Suppressor macrophage treated with lipopolysaccharide for 1 hour (primary cell): ENCODE data around the gene JAG2.

Source experiments
- DNase-seq, 3 donors: peaks; one replicate each; pipeline ENCODE4 v3.0.0-alpha.2; 2020 to 2022

The JAG2 gene

DNA sequence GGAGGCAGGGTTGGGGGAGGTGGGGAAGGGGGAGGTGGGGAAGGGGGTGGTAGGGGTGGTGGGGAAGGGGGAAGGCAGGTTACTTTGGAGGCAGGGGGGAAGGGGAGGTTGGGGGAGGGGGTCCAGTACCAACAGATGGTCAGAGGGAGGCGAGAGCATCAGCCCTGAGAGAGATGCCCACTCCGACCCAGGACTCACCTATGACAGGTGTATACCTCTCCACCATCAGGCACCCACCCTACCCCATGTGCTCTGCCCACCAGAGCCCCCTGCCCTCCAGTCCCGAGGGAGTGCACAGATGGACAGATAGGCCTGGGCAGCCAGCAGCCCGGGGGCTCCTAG, 18.6 kb downstream of the JAG2 start:
- DNase-seq, result no peak

DNA sequence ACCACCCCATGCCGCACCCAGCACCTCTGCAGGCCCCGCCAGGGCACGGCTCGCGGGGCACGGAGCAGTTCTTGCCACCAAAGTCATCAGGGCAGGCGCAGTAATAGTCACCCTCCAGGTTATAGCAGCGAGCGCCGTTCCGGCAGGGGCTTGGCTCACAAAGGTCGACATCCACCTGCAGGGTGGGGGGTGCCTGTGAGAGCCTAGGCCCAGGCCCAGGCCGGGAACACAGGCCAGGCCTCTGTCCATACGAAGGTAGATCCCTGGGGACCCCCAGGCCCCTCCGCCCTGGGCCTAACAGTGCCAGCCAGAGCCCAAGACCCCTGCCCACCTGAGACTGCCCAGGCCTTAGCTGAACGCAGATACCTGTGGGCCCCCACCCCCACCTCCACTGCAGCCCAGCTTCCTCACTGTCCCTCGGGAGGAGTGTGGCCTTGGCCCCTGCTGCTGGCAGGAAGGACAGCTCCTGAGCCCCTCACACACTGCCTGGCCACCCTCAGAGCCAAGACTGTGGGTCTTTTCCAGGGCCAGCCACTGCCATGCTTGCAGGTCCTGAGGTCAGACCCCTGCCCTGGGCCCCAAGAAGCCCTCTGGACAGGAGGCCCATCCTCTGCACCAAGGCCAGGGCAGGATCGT, 19.3 kb downstream of the JAG2 start:
- DNase-seq, result no peak

DNA sequence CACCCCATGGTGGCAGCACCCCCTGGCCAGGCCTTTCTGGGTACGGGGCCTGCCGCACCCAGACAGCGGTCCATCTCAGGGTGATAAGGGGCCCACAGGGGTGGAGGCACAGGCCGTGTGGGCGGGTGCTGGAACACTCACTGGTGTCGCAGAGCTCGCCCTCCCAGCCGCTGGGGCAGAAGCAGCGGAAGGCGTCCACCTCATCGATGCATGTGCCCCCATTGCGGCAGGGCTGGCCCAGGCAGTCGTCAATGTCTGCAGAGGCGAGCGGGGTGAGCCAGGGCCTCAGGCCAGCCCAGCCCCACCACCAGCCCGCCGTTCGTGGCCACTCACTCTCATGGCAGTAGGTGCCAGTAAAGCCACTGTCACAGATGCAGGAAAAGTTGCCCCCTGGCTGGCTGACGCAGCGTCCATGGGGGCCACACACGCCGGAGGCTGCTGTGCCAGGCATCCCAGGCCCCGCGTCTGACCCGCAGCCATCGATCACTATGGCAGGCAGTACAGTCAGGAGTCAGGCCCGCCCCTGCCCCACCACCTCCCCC, 19.9 kb downstream of the JAG2 start:
- no peak for DNase-seq

DNA sequence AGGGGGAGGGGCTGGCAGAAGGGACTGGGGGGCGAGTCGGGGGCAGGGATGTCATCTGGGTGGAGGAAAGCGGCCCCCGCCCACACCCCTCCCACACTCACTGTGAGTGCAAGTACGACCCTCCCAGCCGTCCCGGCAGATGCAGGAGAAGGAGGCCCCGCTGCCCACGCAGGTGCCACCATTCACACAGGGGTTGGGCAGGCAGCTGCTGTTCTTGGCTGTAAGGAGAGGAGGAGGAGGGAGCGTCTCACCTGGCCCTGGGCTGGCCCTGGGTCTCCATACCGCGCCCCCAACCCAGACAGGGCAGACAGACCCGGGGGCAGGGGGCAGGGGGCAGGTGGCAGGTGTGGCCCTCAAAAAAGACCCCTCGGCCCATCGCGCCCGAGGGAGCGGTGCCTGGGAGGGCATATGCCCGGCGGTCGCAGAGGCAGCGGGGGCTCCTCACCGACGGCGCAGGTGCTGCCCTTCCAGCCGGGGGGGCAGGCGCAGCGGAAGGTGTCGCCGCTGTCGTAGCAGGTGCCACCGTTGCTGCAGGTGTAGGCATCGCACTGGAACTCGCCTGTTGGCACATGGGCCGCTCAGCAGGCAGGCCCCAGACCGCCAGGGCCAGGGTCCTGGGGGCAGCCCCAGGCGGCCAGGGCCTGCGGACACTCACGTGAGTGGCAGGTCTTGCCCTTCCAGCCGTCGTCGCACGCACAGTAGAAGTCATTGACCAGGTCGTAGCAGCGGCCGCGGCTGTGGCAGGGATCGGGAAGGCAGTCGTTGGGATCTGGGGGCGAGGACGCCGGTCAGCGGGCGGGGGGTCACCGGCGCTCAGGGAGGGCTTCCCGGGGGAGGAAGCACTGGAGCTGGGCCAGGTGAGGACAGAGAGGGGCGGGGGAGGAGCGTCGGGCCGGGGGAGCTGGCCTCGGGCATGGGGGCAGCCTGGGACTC, 20.6 kb downstream of the JAG2 start:
- DNase-seq, result no peak

DNA sequence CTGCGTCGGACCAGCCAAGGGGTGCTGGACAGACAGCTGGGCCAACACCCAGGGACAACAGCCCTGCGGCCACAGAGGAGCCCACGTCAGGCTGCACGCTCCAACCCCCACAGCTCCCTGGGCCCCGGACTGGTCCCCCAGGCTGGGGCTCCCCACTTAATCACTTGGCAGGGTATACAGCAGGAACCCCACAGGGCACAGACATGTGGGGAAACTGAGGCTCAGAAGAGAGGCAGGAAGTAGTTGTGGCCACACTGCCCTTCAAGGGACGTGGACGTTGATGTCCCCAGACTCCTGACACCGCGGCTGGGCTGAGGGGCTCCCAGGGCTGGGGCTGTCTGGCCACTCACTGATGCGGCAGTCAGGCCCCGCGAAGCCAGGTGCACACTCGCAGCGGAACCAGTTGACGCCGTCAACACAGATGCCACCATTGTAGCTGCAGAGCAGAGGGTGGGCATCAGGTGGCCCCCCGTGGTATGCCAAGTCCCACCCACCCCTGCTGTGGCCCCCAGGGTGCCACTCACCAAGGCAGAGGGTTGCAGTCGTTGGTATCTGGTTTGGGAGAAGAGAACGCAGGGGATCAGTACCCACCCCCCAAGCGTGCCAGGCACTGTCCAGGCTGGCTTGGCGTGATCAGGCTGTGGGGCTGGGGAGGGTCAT, 21.5 kb downstream of the JAG2 start:
- DNase-seq, result no peak

DNA sequence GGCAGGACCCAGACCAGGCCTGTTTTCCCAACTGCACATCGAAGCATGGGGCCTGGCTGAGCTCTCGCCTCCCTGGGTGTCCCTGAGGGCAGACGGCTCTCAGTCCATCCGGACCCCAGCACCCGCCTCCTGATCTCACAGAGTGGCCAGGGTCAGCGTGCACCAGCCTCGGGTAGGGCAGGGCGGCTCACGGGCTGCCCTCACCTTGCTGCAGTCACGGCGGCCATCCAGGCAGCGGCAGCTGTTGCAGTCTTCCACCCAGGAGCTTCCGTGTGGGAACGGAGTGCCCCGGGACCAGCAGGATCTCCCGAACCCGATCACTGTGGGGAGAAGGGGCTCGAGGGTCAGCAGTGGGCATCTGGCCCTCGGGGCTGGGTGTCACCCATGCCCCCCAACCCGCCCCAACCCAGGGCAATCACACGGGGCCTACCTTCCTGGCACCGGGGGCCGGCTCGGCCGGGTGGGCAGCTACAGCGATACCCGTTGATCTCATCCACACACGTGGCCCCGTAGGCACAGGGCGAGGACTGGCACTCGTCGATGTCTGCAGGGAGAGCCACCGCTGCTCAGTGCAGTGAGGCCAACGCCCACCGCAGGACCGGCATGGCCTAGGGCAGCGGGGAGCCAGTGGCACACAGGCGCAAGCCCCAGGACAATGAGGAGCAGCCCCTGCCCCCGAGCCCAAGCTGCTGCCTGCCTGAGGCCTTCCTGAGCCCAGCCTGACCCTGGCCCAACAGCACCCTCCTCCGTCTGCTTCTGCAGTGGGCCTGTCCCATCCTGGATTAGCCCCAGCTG, 22.2 kb downstream of the JAG2 start:
- DNase-seq, result no peak

DNA sequence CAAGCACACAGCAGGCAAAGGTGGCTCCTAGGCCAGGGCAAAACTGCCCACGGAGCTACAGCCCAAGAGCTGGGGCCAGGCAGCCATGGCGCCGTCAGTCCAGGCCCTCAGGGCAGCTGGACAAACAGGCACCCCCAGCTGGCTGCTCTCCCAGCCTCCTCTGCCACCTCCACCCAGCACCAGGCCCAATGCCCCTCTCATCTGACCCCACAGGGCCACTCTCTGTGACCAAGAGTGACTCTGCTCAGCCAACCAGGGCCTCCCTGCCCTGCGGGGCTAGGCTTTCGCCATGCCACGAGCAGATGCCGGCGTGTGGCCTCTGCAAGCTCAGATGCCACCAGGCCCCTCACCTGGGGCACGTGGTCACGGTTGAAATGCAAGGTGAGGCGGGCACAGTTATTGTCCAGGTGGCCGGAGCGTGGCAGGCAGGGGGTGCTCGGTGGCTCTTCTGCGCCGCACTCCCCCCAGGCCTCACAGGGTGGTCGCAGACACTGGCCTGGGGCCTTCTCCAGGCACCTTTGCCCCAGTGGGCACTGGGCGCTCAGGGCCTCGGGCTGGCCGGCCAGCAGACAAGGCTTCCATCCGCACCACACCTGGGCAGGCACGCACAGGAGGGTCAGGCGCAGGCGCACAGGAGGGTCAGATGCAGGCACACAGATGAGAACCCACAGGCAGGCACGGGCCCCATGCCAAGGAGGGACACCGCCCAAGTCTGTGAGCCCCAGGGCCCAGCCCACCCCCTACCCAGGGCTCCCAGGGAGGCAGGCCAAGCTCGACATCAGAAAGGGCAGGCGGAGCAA, 23.0 kb downstream of the JAG2 start:
- no peak for DNase-seq

DNA sequence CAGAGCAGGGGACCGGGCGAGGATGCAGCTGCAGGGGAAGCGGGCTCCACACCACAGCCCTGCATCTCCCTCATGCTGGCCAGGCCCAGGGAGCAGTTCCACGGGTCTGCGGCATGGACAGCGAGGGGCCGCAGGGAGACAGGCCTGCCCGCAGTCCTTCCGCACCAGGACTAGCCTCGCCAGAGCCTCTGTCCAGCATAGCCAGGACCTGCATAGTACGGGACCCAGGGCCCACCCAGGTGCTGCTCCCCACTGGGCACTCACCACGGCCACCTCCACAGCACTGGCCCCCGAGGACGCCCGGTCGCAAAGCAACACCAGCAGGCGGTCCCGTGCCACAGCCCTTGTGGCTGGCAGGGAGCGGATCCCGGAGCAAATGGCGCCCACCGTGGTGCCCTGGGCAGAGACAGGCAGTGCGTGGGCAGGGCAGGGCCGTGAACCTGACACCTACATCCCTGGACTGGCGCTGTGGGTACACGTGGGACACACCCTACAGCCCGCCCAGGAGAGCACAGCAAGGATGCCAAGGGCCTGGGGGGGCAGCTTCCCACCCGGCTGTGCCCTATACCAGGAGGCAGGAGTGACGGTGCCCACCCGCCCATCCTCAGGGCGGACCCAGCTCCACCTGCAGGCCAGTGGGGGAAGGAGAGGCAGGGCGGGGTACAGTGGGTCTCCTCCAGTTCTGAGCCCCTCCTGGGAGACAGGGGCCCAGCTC, 23.8 kb downstream of the JAG2 start:
- no peak for DNase-seq

DNA sequence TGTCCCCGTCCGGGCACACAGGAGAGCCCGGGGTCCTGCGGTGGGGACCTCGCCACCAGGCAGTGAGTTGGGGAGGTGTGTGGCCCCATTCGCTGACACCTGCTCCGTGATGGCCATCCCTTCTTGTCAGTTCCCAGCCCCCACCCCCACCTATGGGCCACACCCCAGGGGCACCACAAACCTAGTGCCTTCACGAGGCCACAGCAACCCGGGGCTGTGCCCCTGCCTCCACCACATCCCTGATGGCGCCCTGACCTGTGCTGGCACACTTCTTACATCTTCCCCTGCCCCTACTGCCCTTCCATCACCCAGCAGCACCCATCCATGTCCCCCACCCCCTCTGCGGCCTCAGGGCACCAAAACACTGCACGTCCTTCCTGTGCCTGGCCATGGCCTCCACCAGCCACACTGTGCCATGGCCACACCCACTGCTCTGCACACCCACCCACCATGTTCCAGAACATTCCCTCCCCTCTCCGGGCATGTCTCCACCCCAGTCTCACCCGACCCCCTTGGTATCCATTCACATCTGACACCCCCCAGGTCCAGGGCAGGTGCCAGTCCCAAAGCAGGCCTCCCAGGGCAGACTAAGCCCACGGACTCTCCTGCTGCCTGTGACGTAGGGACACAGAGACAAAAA, 24.4 kb downstream of the JAG2 start:
- no peak for DNase-seq

DNA sequence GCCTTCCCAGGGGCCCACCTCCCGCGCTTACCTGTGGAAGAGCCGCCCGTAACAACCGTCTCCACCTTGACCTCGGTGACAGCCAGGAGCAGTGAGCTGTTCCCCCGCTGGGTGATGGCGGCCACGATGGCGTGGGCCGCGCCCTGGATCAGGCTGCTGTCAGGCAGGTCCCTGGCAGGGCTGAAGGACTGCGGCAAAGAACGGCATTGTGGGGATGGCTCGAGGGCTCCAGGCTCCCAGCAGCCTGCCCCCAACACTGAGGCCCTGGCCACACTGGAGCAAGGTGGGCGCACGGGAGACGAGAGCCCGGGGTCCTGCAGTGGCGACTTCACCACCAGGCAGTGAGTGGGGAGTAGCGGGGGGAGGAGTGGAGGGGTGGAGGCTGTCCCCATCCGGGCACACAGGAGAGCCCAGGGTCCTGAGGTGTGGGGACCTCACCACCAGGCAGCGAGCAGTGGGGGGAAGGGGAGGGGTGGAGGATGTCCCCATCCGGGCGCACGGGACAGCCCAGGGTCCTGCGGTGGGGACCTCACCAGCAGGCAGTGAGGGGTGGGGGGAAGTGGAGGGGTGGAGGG, 25.0 kb downstream of the JAG2 start:
- no peak for DNase-seq

DNA sequence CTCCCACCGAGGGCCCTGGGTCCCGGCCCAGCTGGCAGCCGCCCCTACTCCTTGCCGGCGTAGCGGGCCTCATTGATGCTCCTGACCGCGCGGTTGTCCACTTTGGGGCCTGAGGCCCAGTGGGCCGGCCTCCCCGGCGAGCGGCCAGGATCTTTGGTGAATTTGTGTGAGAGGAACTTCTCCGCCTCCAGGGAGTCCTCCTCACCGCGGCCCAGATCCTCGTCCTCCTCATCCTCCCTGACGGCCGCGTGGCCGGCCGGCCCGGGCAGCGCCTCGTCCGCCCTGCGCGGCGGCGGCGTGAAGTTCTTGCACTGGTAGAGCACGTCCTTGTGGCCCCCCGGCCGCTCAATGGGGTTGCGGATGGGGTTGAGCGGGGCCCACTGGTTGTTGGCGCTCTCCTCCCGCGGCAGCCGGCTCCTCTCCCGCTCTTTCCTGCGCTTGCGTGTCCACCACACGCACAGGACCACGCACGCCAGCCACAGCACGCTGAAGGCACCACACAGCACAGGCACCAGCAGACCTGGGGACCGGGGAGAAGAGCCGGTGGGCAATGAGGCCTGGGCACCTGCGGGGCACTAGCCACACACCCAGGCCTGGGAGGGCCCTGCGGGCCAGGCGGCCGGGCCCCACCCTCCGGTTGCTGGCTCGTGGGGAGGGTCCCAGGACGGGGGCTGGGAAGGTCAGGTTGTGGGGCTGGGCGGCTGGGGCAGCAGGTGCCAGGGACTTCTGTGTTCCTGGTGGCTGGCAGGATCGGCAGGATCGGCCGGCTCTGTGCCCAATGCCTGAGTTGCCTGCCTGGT, 25.7 kb downstream of the JAG2 start:
- no peak for DNase-seq

DNA sequence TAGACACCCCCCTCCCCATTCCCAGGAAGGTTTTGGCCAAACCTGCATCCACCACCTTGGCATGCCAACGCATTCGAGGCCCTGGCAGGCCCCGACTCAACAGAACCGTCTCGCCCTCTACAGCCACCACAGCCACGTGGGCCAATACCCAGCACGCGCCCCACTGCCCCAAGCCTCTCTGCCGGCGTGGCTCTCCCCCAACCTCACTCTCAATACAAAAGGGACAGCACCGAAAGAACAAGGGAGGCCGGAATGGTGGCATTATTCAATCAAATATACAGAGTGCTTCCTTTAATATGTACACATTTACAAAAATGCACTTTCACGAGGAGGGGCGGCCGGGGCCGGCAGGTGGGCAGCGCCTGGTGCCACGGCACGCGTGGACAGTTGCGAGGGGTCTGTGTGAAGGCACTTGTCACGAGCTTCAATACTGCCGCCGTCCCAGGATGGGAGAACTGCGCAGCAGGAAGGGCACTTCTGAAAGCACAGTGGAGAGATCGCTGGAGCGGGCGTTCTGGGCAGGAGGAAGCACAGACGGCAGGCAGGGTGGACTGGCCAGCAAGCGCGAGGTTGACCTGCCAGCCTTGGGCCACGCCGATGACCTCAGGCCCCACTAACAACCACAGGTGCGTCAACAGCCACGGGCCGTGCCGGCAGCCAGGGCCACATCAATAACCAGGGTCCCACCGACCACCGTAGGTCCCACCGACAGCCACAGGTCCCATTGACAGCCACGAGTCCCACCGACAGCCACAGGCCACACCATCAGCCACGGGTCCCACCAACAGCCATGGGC, 26.9 kb downstream of the JAG2 start:
- no peak for DNase-seq

DNA sequence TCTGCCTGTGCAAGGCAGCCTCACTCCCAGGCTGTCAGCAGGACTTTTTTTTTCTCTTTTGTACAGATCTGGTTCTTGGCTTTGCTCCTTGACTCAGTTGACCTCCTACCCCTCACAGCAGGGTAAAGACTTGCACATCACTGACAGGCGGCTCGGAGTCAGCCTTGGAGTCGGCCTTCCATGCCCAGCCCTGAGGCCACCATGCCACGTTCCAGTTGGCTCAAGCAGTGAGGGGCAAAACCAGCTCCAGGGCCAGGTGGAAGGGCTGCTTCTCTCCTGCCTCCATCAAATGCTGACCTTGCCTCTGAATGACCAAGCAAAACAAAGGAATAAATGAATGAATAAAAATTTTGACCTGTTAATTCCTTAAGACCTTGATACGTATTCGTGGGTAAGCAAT, 27.6 kb downstream of the JAG2 start:
- DNase-seq, result no peak

DNA sequence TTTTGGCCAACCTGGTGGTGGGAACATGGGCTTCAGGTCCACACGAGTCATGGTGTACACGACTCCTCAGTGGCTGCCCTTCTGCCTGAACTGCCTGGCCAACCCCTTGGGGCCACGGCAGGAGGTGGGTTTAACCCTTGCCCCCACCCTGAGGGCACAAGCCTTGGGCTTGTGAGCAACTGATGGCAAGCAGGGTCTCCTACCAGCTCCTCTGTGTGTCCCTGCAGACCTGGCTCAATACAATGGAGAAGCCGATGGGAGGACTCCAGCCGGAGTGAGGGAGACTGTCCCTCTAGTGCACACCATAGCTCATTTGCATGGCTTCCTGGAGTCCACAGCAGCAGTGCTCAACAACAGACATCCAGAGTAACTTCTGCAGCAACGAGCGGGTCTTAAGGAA, 28.0 kb downstream of the JAG2 start:
- no peak for DNase-seq

DNA sequence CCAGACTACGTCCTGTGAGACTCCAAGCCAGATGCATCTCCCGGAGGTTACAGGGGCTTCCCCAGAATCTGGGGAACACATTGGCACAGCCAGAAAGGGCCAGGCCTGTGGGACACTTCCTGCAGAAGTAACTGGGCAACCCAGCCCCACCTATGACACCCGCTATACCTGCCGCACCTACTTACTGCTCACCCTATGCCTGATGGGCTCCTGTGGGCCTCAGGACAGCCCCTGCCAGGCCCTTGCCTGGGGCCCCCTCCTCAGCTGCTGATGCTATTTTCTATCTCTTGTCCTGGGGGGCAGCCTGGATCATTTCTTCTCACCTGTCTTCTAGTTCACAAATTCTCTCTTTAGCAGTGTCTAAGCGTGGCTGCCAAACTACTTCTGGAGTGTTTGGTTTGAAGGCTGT, 28.7 kb downstream of the JAG2 start:
- DNase-seq, result no peak

DNA sequence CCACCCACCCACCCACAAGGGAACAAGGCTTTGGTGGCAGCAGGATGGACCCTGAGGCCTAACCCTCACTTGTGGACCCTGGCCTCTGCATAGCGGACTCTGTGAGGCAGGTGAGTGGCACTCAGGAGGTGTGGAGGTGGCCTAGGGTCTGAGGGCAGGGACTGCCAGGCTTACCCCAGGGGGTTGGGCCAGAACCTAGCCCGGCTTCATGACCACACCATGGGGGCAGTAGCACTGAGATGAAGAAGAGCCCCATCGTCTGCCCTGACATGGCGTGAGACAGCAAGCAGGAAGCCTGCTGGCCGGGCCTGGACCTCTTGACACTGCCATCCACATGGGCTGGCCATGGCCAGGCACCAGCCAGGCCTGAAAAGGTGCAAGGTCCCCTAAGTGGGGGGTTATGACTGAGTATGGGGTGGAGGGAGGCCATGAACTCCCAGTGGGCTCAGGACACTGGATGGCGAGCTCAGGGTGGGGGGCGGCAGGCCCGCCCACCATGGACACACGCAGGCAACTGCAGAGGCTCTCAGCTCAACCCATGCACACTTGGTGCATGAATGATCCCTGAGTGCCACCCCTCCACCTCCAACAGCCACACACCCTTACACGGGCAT, 29.3 kb downstream of the JAG2 start:
- no peak for DNase-seq

DNA sequence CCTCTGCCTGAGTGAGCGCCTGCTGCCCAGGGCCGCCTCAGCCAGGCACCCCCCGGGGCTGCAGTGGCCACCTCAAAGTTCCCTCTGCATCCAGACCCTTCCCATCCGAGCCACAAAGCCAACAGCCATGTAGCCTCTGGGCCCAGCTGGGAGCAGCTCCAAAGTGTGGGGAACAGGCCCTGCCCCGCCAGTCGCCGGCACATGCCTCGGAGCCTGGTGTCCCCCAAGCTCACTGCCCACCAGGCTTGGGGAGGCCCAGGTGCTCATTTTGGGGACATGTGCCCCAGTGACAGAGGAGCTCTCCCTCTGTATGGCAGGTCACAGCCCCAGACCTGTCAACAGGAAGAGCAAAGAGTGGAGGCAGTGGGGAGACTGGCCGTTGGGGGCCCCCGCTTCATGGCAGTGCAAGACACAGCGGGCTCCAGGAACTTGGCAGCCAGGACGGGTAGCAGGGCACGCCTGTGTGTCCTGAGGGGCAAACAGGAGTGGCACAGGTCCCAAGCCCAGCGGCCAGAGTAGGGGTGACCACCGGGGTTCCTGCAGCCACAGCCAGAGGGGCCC, 29.9 kb downstream of the JAG2 start:
- no peak for DNase-seq

DNA sequence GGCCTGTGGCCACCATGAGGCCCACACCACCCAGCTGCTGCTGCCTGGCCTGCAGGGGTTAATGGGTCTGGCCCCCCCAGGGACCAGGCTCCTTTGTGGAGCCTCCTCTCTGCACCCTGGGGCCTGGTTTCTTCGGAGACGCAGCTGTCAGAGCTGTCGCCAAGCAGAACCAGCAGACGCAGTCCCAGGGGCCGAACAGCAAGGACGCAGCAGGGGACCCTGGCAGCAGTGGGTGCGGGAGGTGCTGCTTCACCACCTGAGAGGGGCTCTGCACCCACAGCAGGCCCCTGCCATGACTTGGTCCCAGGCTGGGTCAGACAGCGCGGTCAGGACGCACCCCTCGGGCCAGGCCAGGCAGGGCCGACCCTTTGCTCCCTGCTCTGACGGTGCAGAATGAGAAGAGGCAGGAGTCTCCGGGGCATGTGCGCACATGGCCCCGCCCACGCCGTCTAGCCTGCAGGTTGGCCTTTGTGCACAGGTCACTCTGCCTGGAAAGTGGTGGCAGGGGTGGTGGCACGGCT, 30.5 kb downstream of the JAG2 start:
- no peak for DNase-seq
